ENCODE measurements around the gene NEDD4.

GRCh38 chr15:55846116-55846707, 147.2 kb downstream of the NEDD4 start:
- peak; percentile 81 to 98 (median 83) for TF ChIP-seq CTCF (IDR thresholded peaks at IDR 0.05)
- TF ChIP-seq POLR2A (IDR thresholded peaks at IDR 0.05), result no peak

All from testis (tissue), 2 donors.